Measurements from ENCODE around the gene GLRX3. TPM values are rescaled to one million over a fixed set of nuclear protein-coding genes. Genes with fewer than 3 reads are reported as not detected.

GLRX3 gene
- total and polyA plus RNA-seq, 7 donors: 40.5 to 93.1 (median 53.5) TPM

DNA sequence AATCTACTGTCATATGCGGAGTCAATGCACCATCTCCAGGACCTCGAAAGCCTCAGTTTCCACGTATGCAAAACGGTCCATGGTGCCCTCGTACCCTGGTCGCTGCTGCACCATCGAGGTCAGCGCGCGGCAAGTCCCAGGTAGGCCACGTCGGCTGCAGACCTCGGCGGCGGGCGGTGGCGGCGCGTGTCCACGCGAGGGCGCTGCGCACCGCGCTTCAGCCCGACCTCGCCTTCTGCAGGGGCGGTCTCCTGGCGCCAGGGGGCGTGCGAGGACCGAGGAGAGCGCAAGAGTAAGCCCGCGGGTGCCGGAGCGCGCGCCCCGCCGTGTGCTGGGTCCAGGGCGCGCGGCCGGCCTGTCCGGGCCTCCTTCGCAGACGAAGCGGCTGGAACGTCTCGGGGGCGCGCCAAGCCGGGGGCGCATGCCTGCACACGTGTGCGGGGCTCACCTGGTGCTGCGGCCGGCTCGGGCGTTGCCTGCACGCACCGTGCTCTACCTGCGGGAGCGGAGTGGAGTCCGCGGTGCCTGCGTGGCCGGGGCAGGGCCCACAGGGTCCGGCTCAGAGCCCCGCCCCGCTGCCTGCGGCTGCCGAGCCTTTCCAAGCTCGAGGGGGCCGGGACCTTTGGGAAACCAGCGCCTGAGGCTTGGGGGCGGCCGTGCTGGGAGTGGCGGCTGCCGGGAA is 54.0 kb downstream of the GLRX3 start:
- peaks cover 0 to 12% (median 7%) of the 10 kb centered on the region in 4 donors for H3K4me1 ChIP-seq
- DNase-seq: peak; percentile 91
- intact Hi-C loops (cut with DNase I): loop anchor here (10.0 kb wide), 1 partner anchor 1595 kb away; no protein-coding TSS in a partner anchor
- no peaks in the 10 kb centered on the region for H3K9me3 ChIP-seq
- H3K27me3 ChIP-seq: peaks cover 0 to 9% (median 4%) of the 10 kb centered on the region in 3 donors
- peak overlapping the region; percentile 40 to 62 (median 50) for H3K4me3 ChIP-seq
- 2 to 3% methylated on average over 81 of the region's 81 CpGs for WGBS, 2 donors
- peaks cover 3 to 24% (median 5%) of the 10 kb centered on the region in 4 donors for H3K36me3 ChIP-seq
- H3K27ac ChIP-seq: peak overlapping the region in 1 of 4 donors; percentile 4
- TF ChIP-seq, protein P1, sequence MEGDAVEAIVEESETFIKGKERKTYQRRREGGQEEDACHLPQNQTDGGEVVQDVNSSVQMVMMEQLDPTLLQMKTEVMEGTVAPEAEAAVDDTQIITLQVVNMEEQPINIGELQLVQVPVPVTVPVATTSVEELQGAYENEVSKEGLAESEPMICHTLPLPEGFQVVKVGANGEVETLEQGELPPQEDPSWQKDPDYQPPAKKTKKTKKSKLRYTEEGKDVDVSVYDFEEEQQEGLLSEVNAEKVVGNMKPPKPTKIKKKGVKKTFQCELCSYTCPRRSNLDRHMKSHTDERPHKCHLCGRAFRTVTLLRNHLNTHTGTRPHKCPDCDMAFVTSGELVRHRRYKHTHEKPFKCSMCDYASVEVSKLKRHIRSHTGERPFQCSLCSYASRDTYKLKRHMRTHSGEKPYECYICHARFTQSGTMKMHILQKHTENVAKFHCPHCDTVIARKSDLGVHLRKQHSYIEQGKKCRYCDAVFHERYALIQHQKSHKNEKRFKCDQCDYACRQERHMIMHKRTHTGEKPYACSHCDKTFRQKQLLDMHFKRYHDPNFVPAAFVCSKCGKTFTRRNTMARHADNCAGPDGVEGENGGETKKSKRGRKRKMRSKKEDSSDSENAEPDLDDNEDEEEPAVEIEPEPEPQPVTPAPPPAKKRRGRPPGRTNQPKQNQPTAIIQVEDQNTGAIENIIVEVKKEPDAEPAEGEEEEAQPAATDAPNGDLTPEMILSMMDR (IDR thresholded peaks at IDR 0.05): peak; percentile 88 to 100 (median 92)
- TF ChIP-seq POLR2AphosphoS5 (IDR thresholded peaks at IDR 0.05): peak in 2 of 4 donors; percentile 13 to 41
- TF ChIP-seq EP300 (IDR thresholded peaks at IDR 0.05): no peak

DNA sequence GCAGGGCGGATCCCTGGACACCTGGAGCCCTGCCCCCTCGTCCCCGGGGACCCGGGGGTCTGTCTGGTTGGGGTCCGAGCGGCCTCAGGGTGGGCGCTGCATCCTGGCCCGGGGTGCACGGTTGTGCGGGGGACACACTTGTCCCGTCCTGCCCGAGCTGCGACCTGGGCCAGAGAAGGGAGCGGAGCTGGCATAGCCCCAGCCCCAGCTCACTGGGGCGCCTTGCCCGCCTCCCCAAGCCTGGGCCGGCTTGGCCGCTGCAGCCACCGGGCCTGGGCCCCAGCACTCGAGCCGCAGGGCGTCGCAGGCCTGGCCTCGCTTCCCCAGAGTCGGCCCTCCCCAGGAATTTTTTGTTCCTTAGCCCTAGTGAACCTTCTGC is 54.5 kb downstream of the GLRX3 start:
- intact Hi-C loops (cut with DNase I): loop anchor here (10.0 kb wide), 1 partner anchor 1594 kb away; no protein-coding TSS in a partner anchor
- Histone ChIP-seq H3K36me3 (peaks cover 0 to 19% (median under 1%) of the 10 kb centered on the region in 4 donors), H3K4me3 (peak overlapping the region; percentile 40 to 62 (median 50)), H3K9me3 (no peaks in the 10 kb centered on the region), H3K4me1 (peaks cover 0 to 12% (median 7%) of the 10 kb centered on the region in 4 donors), H3K27me3 (peaks cover 0 to 9% (median 4%) of the 10 kb centered on the region in 3 donors), H3K27ac (peak overlapping the region in 1 of 4 donors; percentile 4)
- WGBS, 2 donors: 4 to 15% methylated on average over 25 of the region's 25 CpGs
- DNase-seq: no peak
- TF ChIP-seq POLR2A (IDR thresholded peaks at IDR 0.05) (no peak), POLR2AphosphoS5 (IDR thresholded peaks at IDR 0.05) (no peak), EP300 (IDR thresholded peaks at IDR 0.05) (no peak)
- TF ChIP-seq, protein P1 (IDR thresholded peaks at IDR 0.05): no peak

DNA sequence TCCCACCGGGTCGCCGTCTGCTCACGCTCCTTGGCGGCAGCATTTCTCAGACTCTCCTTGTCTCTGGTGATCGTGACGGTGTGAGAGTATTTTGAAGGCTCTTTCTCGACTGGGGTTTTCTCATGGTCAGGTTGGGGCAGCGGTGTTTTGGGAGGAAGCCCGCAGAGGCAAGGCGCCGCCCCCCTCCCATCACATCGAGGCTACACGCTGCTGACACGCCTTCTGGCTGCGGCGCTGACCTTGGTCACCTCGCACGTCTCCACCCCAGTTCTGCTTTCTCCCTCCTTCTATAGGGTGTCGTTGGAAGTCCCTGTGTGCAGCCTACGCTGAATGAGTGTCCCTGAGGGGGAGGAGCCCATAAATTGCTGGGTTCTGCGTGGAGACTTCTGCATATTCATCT is 55.2 kb downstream of the GLRX3 start:
- no peak overlapping the region for H3K4me3 ChIP-seq
- WGBS, 2 donors: 72 to 82% methylated on average over 22 of the region's 22 CpGs
- H3K27ac ChIP-seq: no peak overlapping the region
- TF ChIP-seq POLR2A (IDR thresholded peaks at IDR 0.05) (no peak), POLR2AphosphoS5 (IDR thresholded peaks at IDR 0.05) (no peak), EP300 (IDR thresholded peaks at IDR 0.05) (no peak)
- TF ChIP-seq, protein P1 (IDR thresholded peaks at IDR 0.05): no peak
- H3K9me3 ChIP-seq: no peaks in the 10 kb centered on the region
- no peak for DNase-seq
- peaks cover 0 to 9% (median 4%) of the 10 kb centered on the region in 3 donors for H3K27me3 ChIP-seq
- peaks cover 0 to 14% (median 0%) of the 10 kb centered on the region in 4 donors for H3K36me3 ChIP-seq
- intact Hi-C loops (cut with DNase I): loop anchor here (10.0 kb wide), 1 partner anchor 1593 kb away; no protein-coding TSS in a partner anchor
- H3K4me1 ChIP-seq: peaks cover 0 to 12% (median 7%) of the 10 kb centered on the region in 4 donors

- peaks cover 0 to 12% (median 7%) of the 10 kb centered on the region in 4 donors for H3K4me1 ChIP-seq
- no peak for DNase-seq
- peaks cover 0 to 9% (median 4%) of the 10 kb centered on the region in 3 donors for H3K27me3 ChIP-seq
- H3K27ac ChIP-seq: no peak overlapping the region
- WGBS, 2 donors: 89 to 93% methylated on average over 10 of the region's 10 CpGs
- H3K36me3 ChIP-seq: peaks cover 0 to 4% (median 0%) of the 10 kb centered on the region in 4 donors
- TF ChIP-seq EP300 (IDR thresholded peaks at IDR 0.05) (no peak), POLR2AphosphoS5 (IDR thresholded peaks at IDR 0.05) (no peak), POLR2A (IDR thresholded peaks at IDR 0.05) (no peak)
- TF ChIP-seq, protein P1 (IDR thresholded peaks at IDR 0.05): no peak
- intact Hi-C loops (cut with DNase I): loop anchor here (10.0 kb wide), 1 partner anchor 1592 kb away; no protein-coding TSS in a partner anchor
- no peaks in the 10 kb centered on the region for H3K9me3 ChIP-seq
- H3K4me3 ChIP-seq: no peak overlapping the region
These were observed 56.2 kb downstream of the GLRX3 start for GRCh38 chr10:130192276-130192848.

Measured in sigmoid colon (tissue), 7 donors.